B cell (primary cell): ENCODE measurements around the gene NCOA7. TPM values are rescaled to one million over a fixed set of nuclear protein-coding genes. Genes with fewer than 3 reads are reported as not detected.
A peak's percentile ranks its signal among the peaks of the same experiment; 100 is the strongest.
"Not testable (repeated sequence)": the region's sequence is repeated elsewhere in the genome, so short reads cannot be mapped to it uniquely, and the experiment has no call there.

Source experiments
- ATAC-seq: fragments of 200-7000 bp; cut with Tn5 transposase; one replicate; pipeline ENCODE4 v1.10.0; 2021; ENCODE audit warnings: low read depth, mild to moderate bottlenecking, moderate number of reproducible peaks, moderate library complexity
- CTCF ChIA-PET: fragments of 350-600 bp; sonication (Branson Sonifier 250); formaldehyde crosslinking; loops from one replicate; lab custom pipeline; 2021; ENCODE audit warnings: antibody characterized with exemption, inconsistent platforms; lab: Charles Lee
- POLR2A ChIA-PET: fragments of 350-600 bp; sonication (Branson Sonifier 250); formaldehyde crosslinking; loops from one replicate; lab custom pipeline; 2021; ENCODE audit warnings: antibody characterized with exemption; lab: Charles Lee
- DNase-seq: peaks from one replicate; pipeline ENCODE4 v3.0.0; 2013
- H2AFZ ChIP-seq: 2 replicates; pipeline ENCODE4 v1.6.1; 2012; ENCODE audit warnings: mild to moderate bottlenecking, low read depth, low read length; ENCODE audit not compliant: insufficient read depth, poor library complexity, severe bottlenecking
- H3K27ac ChIP-seq, 2 donors: 1 replicate in 1 of 2; 2 replicates in 1 of 2; pipeline ENCODE4 v1.5.1; 2012 to 2013; ENCODE audit warnings: low read length in 2 of 2, mild to moderate bottlenecking in 2 of 2, moderate library complexity in 1 of 2
- H3K27me3 ChIP-seq, 4 experiments: fragments of 200-600 bp in 1 of 4; sonication (generic) in 1 of 4; replicated peaks in 1 of 4; 1 replicate in 2 of 4; 2 replicates in 2 of 4; pipeline versions ENCODE4 v1.6.1 to v1.7.0; 2013 to 2016; ENCODE audit warnings: low read length in 3 of 4, mild to moderate bottlenecking in 2 of 4, mixed read lengths in 1 of 4, moderate library complexity in 1 of 4; ENCODE audit not compliant: insufficient read depth in 4 of 4, control insufficient read depth in 3 of 4; ENCODE audit errors: control extremely low read depth in 1 of 4
- H3K36me3 ChIP-seq, 2 experiments: replicated peaks in 1 of 2; 1 replicate in 1 of 2; 2 replicates in 1 of 2; pipeline versions ENCODE4 v1.6.1 to v1.7.1; 2013; ENCODE audit warnings: low read length in 1 of 2; ENCODE audit not compliant: insufficient read depth in 2 of 2, control insufficient read depth in 1 of 2; ENCODE audit errors: control extremely low read depth in 1 of 2, extremely low read depth in 1 of 2
- H3K4me1 ChIP-seq, 2 donors: fragments of 200-600 bp in 1 of 2; sonication (generic) in 1 of 2; 1 replicate in 1 of 2; 2 replicates in 1 of 2; pipeline versions ENCODE4 v1.5.1 to v1.6.1; 2013 to 2017; ENCODE audit warnings: low read length in 2 of 2; ENCODE audit not compliant: control insufficient read depth in 2 of 2, insufficient read depth in 2 of 2
- H3K4me2 ChIP-seq: replicated peaks from 2 replicates; pipeline ENCODE3; 2012; ENCODE audit warnings: mild to moderate bottlenecking, low read depth, low read length; ENCODE audit not compliant: poor library complexity, severe bottlenecking
- H3K4me3 ChIP-seq, 5 experiments: fragments of 200-600 bp in 1 of 5; sonication (generic) in 1 of 5; 1 replicate in 3 of 5; 2 replicates in 2 of 5; pipeline versions ENCODE4 v1.5.1 to v1.7.0; 2011 to 2016; ENCODE audit warnings: low read length in 4 of 5, mild to moderate bottlenecking in 4 of 5, low read depth in 2 of 5, control low read depth in 1 of 5, moderate library complexity in 1 of 5; ENCODE audit not compliant: insufficient read depth in 1 of 5; ENCODE audit errors: control extremely low read depth in 1 of 5, extremely low read depth in 1 of 5
- H3K79me2 ChIP-seq: fragments of 200-600 bp; sonication (generic); one replicate; pipeline ENCODE4 v1.6.0; 2016; ENCODE audit warnings: low read length; ENCODE audit not compliant: control insufficient read depth, insufficient read depth
- H3K9ac ChIP-seq: fragments of 200-600 bp; sonication (generic); 2 replicates; pipeline ENCODE4 v1.6.1; 2017; ENCODE audit warnings: mild to moderate bottlenecking, low read length, moderate library complexity
- H3K9me3 ChIP-seq, 3 donors: one replicate each; pipeline versions ENCODE4 v1.6.1 to v1.7.1; 2013; ENCODE audit warnings: low read length in 2 of 3; ENCODE audit not compliant: control insufficient read depth in 2 of 3, insufficient read depth in 1 of 3; ENCODE audit errors: control extremely low read depth in 1 of 3
- H4K20me1 ChIP-seq: 2 replicates; pipeline ENCODE4 v1.6.0; 2012; ENCODE audit warnings: mild to moderate bottlenecking, low read length; ENCODE audit not compliant: insufficient read depth, control insufficient read depth, poor library complexity, severe bottlenecking
- H3K27ac Mint-ChIP-seq: one replicate; pipeline ENCODE4 v1.8.0; 2021; ENCODE audit warnings: mixed read lengths
- H3K27me3 Mint-ChIP-seq: one replicate; pipeline ENCODE4 v1.8.0; 2021; ENCODE audit warnings: mixed read lengths
- H3K4me1 Mint-ChIP-seq: one replicate; pipeline ENCODE4 v1.8.0; 2021; ENCODE audit warnings: mixed read lengths
- H3K4me3 Mint-ChIP-seq: one replicate; pipeline ENCODE4 v1.8.0; 2021; ENCODE audit warnings: mixed read lengths
- H3K9me3 Mint-ChIP-seq: one replicate; pipeline ENCODE4 v1.8.0; 2022; ENCODE audit warnings: mixed read lengths; ENCODE audit not compliant: insufficient read depth
- CTCF ChIP-seq: fragments of 200-600 bp; IDR thresholded peaks from one replicate; pipeline ENCODE4 v1.8.0; 2022; ENCODE audit warnings: antibody characterized with exemption, mild to moderate bottlenecking
- EZH2 ChIP-seq: IDR thresholded peaks from 2 replicates; pipeline ENCODE4 v1.6.1; 2012; ENCODE audit warnings: borderline replicate concordance, low read depth, mild to moderate bottlenecking, moderate library complexity, low read length; ENCODE audit not compliant: insufficient read depth, poor library complexity, severe bottlenecking
- WGBS: methylation state at CpG from one replicate; pipeline ENCODE4 v1.1.5; 2013; ENCODE audit warnings: missing lambda C conversion rate; ENCODE audit not compliant: insufficient coverage; 5-methylcytosine and 5-hydroxymethylcytosine counted together
- intact Hi-C: fragments of 100-400 bp; cut with micrococcal nuclease; formaldehyde crosslinking; loops from one replicate; pipeline ENCODE4 v1.10.0; 2022
- polyA plus RNA-seq: library from polyadenylated mRNA; depleted of rRNA; stranded (reverse); fragments of >200 nt; gene quantifications from 2 replicates; pipeline ENCODE4 v1.2.3, GENCODE V29; 2012
- total RNA-seq, 2 donors: library from RNA; stranded (reverse); fragments of 120-200 nt in 1 of 2; gene quantifications; 1 replicate in 1 of 2; 2 replicates in 1 of 2; pipeline versions ENCODE4 v1.2.3 to v1.2.4, GENCODE V29; 2013 to 2022

Gene NCOA7
- total and polyA plus RNA-seq, 2 donors (not counting 1 experiment from before 2014, with no cell fraction given), result 10.9 to 27.4 TPM

GRCh38 chr6:125802943-125803377 is 12.2 kb downstream of the NCOA7 start:
- H3K27me3 ChIP-seq, result peaks cover 0 to 2% (median 0%) of the 10 kb centered on the region in 4 experiments
- H2AFZ ChIP-seq, result no peak overlapping the region
- no peaks in the 10 kb centered on the region for H3K27me3 Mint-ChIP-seq
- H3K4me1 ChIP-seq, result peaks cover 19 to 50% of the 10 kb centered on the region in 2 donors
- ChIA-PET POLR2A (no interaction called here), CTCF (no interaction called here)
- TF ChIP-seq EZH2 (no peak), CTCF (no peak)
- H3K4me1 Mint-ChIP-seq, result peaks cover 54% of the 10 kb centered on the region
- no peaks in the 10 kb centered on the region for H3K36me3 ChIP-seq
- no peaks in the 10 kb centered on the region for H3K9me3 ChIP-seq
- no peak for DNase-seq
- intact Hi-C loops, result no loop called here
- no peak overlapping the region for H3K9ac ChIP-seq
- H3K27ac Mint-ChIP-seq, result no peak overlapping the region
- no peak overlapping the region for H3K4me3 ChIP-seq
- no peak overlapping the region for H3K27ac ChIP-seq
- peaks cover 56% of the 10 kb centered on the region for H3K79me2 ChIP-seq
- H4K20me1 ChIP-seq, result peaks cover 11% of the 10 kb centered on the region
- H3K4me3 Mint-ChIP-seq, result peak overlapping the region; percentile 2
- H3K4me2 ChIP-seq, result peak overlapping the region; percentile 32
- WGBS, result 19% methylated on average over 2 of the region's 4 CpGs
- ATAC-seq, result no peak
- H3K9me3 Mint-ChIP-seq, result no peaks in the 10 kb centered on the region

- H2AFZ ChIP-seq, result no peak overlapping the region
- H3K9ac ChIP-seq, result no peak overlapping the region
- no peak overlapping the region for H3K27ac ChIP-seq
- H3K4me1 ChIP-seq, result peaks cover 9 to 50% of the 10 kb centered on the region in 2 donors
- Mint-ChIP-seq H3K4me3 (no peak overlapping the region), H3K27ac (no peak overlapping the region), H3K27me3 (no peaks in the 10 kb centered on the region), H3K4me1 (peaks cover 57% of the 10 kb centered on the region), H3K9me3 (no peaks in the 10 kb centered on the region)
- H3K4me2 ChIP-seq, result no peak overlapping the region
- TF ChIP-seq EZH2, result no peak
- TF ChIP-seq CTCF, result no peak
- H3K36me3 ChIP-seq, result no peaks in the 10 kb centered on the region
- H4K20me1 ChIP-seq, result peaks cover 3% of the 10 kb centered on the region
- peaks cover 58% of the 10 kb centered on the region for H3K79me2 ChIP-seq
- DNase-seq (no peak), ATAC-seq (no peak)
- H3K4me3 ChIP-seq, result no peak overlapping the region
- POLR2A ChIA-PET, result no interaction called here
- CTCF ChIA-PET, result interaction anchor here (1.2 kb wide), 2 partner anchors 54 to 102 kb away, joined by 3 to 5 read pairs; no protein-coding TSS in a partner anchor
- intact Hi-C loops, result no loop called here
- H3K9me3 ChIP-seq, result no peaks in the 10 kb centered on the region
- no peaks in the 10 kb centered on the region for H3K27me3 ChIP-seq
These were observed 13.5 kb downstream of the NCOA7 start for GRCh38 chr6:125804264-125804663.

GRCh38 chr6:125804866-125805425 is 14.2 kb downstream of the NCOA7 start:
- CTCF ChIA-PET, result interaction anchor here (1.2 to 1.3 kb wide), 3 partner anchors 11 to 102 kb away, joined by 3 to 5 read pairs (median 3); no protein-coding TSS in a partner anchor
- H3K4me1 ChIP-seq, result peaks cover 6 to 51% of the 10 kb centered on the region in 2 donors
- H3K79me2 ChIP-seq, result peaks cover 62% of the 10 kb centered on the region
- H3K9ac ChIP-seq, H3K4me3 ChIP-seq, H2AFZ ChIP-seq, H3K36me3 ChIP-seq, H3K27me3 ChIP-seq, H3K4me3 Mint-ChIP-seq, H3K9me3 Mint-ChIP-seq, H3K27ac Mint-ChIP-seq, H3K4me2 ChIP-seq, intact Hi-C loops, H4K20me1 ChIP-seq, H3K27ac ChIP-seq, H3K27me3 Mint-ChIP-seq, DNase-seq, ATAC-seq, POLR2A ChIA-PET, H3K9me3 ChIP-seq: not testable (repeated sequence)
- 99% methylated on average over 9 of the region's 10 CpGs for WGBS
- peaks cover 58% of the 10 kb centered on the region for H3K4me1 Mint-ChIP-seq
